Measurements from ENCODE around the gene FRMD4A.

GRCh38 chr10:13795653-13796555 is 534.8 kb downstream of the FRMD4A start:
- TF ChIP-seq POLR2A (IDR thresholded peaks at IDR 0.05), result no peak
- TF ChIP-seq, protein P1, sequence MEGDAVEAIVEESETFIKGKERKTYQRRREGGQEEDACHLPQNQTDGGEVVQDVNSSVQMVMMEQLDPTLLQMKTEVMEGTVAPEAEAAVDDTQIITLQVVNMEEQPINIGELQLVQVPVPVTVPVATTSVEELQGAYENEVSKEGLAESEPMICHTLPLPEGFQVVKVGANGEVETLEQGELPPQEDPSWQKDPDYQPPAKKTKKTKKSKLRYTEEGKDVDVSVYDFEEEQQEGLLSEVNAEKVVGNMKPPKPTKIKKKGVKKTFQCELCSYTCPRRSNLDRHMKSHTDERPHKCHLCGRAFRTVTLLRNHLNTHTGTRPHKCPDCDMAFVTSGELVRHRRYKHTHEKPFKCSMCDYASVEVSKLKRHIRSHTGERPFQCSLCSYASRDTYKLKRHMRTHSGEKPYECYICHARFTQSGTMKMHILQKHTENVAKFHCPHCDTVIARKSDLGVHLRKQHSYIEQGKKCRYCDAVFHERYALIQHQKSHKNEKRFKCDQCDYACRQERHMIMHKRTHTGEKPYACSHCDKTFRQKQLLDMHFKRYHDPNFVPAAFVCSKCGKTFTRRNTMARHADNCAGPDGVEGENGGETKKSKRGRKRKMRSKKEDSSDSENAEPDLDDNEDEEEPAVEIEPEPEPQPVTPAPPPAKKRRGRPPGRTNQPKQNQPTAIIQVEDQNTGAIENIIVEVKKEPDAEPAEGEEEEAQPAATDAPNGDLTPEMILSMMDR (IDR thresholded peaks at IDR 0.05), result no peak
